Measurements from ENCODE around the gene DNAJB11.
A peak's percentile ranks its signal among the peaks of the same experiment; 100 is the strongest.

GRCh38 chr3:186540221-186540834 lies 30.2 kb upstream of the DNAJB11 start:
- no peak for TF ChIP-seq USF2 (IDR thresholded peaks at IDR 0.05)
- TF ChIP-seq, protein P1, sequence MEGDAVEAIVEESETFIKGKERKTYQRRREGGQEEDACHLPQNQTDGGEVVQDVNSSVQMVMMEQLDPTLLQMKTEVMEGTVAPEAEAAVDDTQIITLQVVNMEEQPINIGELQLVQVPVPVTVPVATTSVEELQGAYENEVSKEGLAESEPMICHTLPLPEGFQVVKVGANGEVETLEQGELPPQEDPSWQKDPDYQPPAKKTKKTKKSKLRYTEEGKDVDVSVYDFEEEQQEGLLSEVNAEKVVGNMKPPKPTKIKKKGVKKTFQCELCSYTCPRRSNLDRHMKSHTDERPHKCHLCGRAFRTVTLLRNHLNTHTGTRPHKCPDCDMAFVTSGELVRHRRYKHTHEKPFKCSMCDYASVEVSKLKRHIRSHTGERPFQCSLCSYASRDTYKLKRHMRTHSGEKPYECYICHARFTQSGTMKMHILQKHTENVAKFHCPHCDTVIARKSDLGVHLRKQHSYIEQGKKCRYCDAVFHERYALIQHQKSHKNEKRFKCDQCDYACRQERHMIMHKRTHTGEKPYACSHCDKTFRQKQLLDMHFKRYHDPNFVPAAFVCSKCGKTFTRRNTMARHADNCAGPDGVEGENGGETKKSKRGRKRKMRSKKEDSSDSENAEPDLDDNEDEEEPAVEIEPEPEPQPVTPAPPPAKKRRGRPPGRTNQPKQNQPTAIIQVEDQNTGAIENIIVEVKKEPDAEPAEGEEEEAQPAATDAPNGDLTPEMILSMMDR (IDR thresholded peaks at IDR 0.05) = peak; percentile 79
- TF ChIP-seq RFX5 (IDR thresholded peaks at IDR 0.05) = no peak
- no peak for TF ChIP-seq KDM5A (IDR thresholded peaks at IDR 0.05)
- no peak for TF ChIP-seq SREBF2 (IDR thresholded peaks at IDR 0.05)
- TF ChIP-seq MAFK (IDR thresholded peaks at IDR 0.05; ENCODE audit: partially characterized antibody) = no peak
- no peak for TF ChIP-seq POLR2A (IDR thresholded peaks at IDR 0.05; ENCODE audit: low read length)
- no peak for TF ChIP-seq HOXB5 (CRISPR knock-in tag; IDR thresholded peaks at IDR 0.05)
- TF ChIP-seq MAX (IDR thresholded peaks at IDR 0.05) = no peak
